GM12878 (cell line): ENCODE measurements around the gene NAV3. TPM values are rescaled to one million over a fixed set of nuclear protein-coding genes. Genes with fewer than 3 reads are reported as not detected.

Experiments used
- ATAC-seq: fragments of 200-7000 bp; cut with Tn5 transposase; 3 replicates; pipeline ENCODE4 v1.9.1; 2020; ENCODE audit warnings: mild to moderate bottlenecking, moderate library complexity
- BruUV-seq: library from RNA; stranded (reverse); fragments of 400-500 nt; replicated peaks from 2 replicates; lab custom pipeline; 2021; lab: Mats Ljungman, UMichigan
- CTCF ChIA-PET: fragments of 300-600 bp; sonication (Branson Sonifier 250); formaldehyde crosslinking; extraction: SDS; loops from one replicate; lab custom pipeline; 2021; ENCODE audit warnings: inconsistent platforms; lab: Yijun Ruan, JAX
- POLR2A ChIA-PET: fragments of 350-600 bp; formaldehyde crosslinking; extraction: SDS; loops from one replicate; lab custom pipeline; 2021; ENCODE audit warnings: inconsistent platforms; lab: Charles Lee
- RAD21 ChIA-PET: fragments of 300-600 bp; sonication (Branson Sonifier 250); formaldehyde crosslinking; loops from one replicate; lab custom pipeline; 2023; ENCODE audit warnings: antibody characterized with exemption; ENCODE audit not compliant: unreplicated experiment; lab: Charles Lee
- SMC1A ChIA-PET: fragments of 300-600 bp; sonication (Branson Sonifier 250); formaldehyde crosslinking; loops from one replicate; lab custom pipeline; 2023; ENCODE audit not compliant: unreplicated experiment, uncharacterized antibody; lab: Charles Lee
- DNase-seq: peaks from one replicate; pipeline ENCODE4 v3.0.0-alpha.2; 2011; ENCODE audit warnings: low read depth, low spot score
- FAIRE-seq: peaks from 3 replicates; lab custom pipeline; 2011; peaks lifted over from hg19 to GRCh38; lab: Jason Lieb, UNC
- H2AFZ ChIP-seq: 2 replicates; pipeline ENCODE4 v1.6.0; 2011; ENCODE audit warnings: low read depth, low read length, control low read depth; ENCODE audit not compliant: control insufficient read depth
- H3K27ac ChIP-seq: 2 replicates; pipeline ENCODE4 v1.5.1; 2011; ENCODE audit warnings: control low read depth; ENCODE audit not compliant: control insufficient read depth, insufficient read depth
- H3K27me3 ChIP-seq, 2 experiments: replicated peaks in 1 of 2; 2 replicates each; pipeline versions ENCODE4 v1.6.0 to v1.6.1; 2011; ENCODE audit warnings: low read length in 1 of 2; ENCODE audit not compliant: control insufficient read depth in 2 of 2, insufficient read depth in 2 of 2
- H3K36me3 ChIP-seq, 2 experiments: 2 replicates each; pipeline ENCODE4 v1.5.1; 2011; ENCODE audit warnings: low read length in 1 of 2; ENCODE audit not compliant: control insufficient read depth in 2 of 2, insufficient read depth in 2 of 2
- H3K4me1 ChIP-seq: 2 replicates; pipeline ENCODE4 v1.6.1; 2011; ENCODE audit warnings: mild to moderate bottlenecking, low read length, moderate library complexity, mixed read lengths; ENCODE audit not compliant: control insufficient read depth, insufficient read depth
- H3K4me2 ChIP-seq: 2 replicates; pipeline ENCODE4 v1.6.0; 2011; ENCODE audit warnings: control low read depth; ENCODE audit not compliant: control insufficient read depth, insufficient read depth
- H3K4me3 ChIP-seq: fragments of 200-600 bp; sonication (generic); 2 replicates; pipeline ENCODE4 v1.5.1; 2016
- H3K79me2 ChIP-seq: 2 replicates; pipeline ENCODE4 v1.6.0; 2011; ENCODE audit warnings: low read length; ENCODE audit not compliant: control insufficient read depth, insufficient read depth
- H3K9ac ChIP-seq: 2 replicates; pipeline ENCODE4 v1.8.0; 2011; ENCODE audit warnings: low read length, control low read depth, mixed read lengths; ENCODE audit not compliant: control insufficient read depth, insufficient read depth
- H3K9me3 ChIP-seq: replicated peaks from 3 replicates; pipeline ENCODE4 v1.5.1; 2011; ENCODE audit warnings: mild to moderate bottlenecking, low read length; ENCODE audit not compliant: control insufficient read depth, insufficient read depth
- H4K20me1 ChIP-seq: 2 replicates; pipeline ENCODE4 v1.6.0; 2011; ENCODE audit not compliant: control insufficient read depth, insufficient read depth
- ATF7 ChIP-seq: fragments of 450-650 bp; IDR thresholded peaks from 2 replicates; pipeline ENCODE4 v1.6.1; 2016; ENCODE audit warnings: low read depth, mild to moderate bottlenecking
- BHLHE40 ChIP-seq, 2 experiments: fragments of 450-650 bp in 1 of 2; IDR thresholded peaks; 2 replicates each; pipeline ENCODE4 v1.6.1; 2011 to 2017; ENCODE audit warnings: low read depth in 2 of 2, borderline replicate concordance in 1 of 2, improper control_type of control experiment in 1 of 2, low read length in 1 of 2, mild to moderate bottlenecking in 1 of 2
- ESRRA ChIP-seq: IDR thresholded peaks from 2 replicates; pipeline ENCODE4 v1.6.1; 2012; ENCODE audit warnings: mild to moderate bottlenecking, low read length, improper control_type of control experiment
- HCFC1 ChIP-seq: fragments of 150-350 bp; IDR thresholded peaks from 2 replicates; pipeline ENCODE4 v1.6.1; 2014; ENCODE audit warnings: low read length
- MLLT1 ChIP-seq: fragments of 450-650 bp; IDR thresholded peaks from 2 replicates; pipeline ENCODE4 v1.6.1; 2016; ENCODE audit warnings: mild to moderate bottlenecking
- NBN ChIP-seq: fragments of 450-650 bp; IDR thresholded peaks from 2 replicates; pipeline ENCODE4 v1.6.1; 2016
- NR2F1 ChIP-seq: fragments of 450-650 bp; conservative IDR thresholded peaks from 2 replicates; pipeline ENCODE4 v1.6.1; 2017; ENCODE audit warnings: mild to moderate bottlenecking
- RB1 ChIP-seq: fragments of 450-650 bp; formaldehyde crosslinking; IDR thresholded peaks from 2 replicates; pipeline ENCODE4 v1.6.1; 2017; ENCODE audit warnings: mild to moderate bottlenecking, borderline replicate concordance
- RELA ChIP-seq: fragments of 450-650 bp; IDR thresholded peaks from 2 replicates; pipeline ENCODE4 v1.8.0; 2014; ENCODE audit warnings: borderline replicate concordance; ENCODE audit not compliant: partially characterized antibody
- RUNX3 ChIP-seq: IDR thresholded peaks from 2 replicates; pipeline ENCODE4 v1.6.1; 2012; ENCODE audit warnings: low read length, inconsistent platforms
- SREBF1 ChIP-seq: IDR thresholded peaks from 2 replicates; pipeline ENCODE4 v1.6.1; 2012; ENCODE audit warnings: mild to moderate bottlenecking, low read length
- STAT3 ChIP-seq: IDR thresholded peaks from 2 replicates; pipeline ENCODE4 v1.6.1; 2011; ENCODE audit warnings: low read depth, low read length, improper control_type of control experiment
- TCF3 ChIP-seq: IDR thresholded peaks from 2 replicates; pipeline ENCODE4 v1.6.1; 2012; ENCODE audit warnings: low read depth, mild to moderate bottlenecking, low read length, borderline replicate concordance; ENCODE audit not compliant: insufficient read depth
- ZBED1 ChIP-seq: IDR thresholded peaks from 2 replicates; pipeline ENCODE4 v1.6.1; 2016; ENCODE audit warnings: borderline replicate concordance
- ZNF384 ChIP-seq: IDR thresholded peaks from 2 replicates; pipeline ENCODE4 v1.6.1; 2012; ENCODE audit warnings: low read depth, mild to moderate bottlenecking, low read length, improper control_type of control experiment, borderline replicate concordance
- WGBS: methylation state at CpG from one replicate; pipeline ENCODE4 v1.1.6; 2016; ENCODE audit warnings: low lambda C conversion rate; ENCODE audit not compliant: insufficient replicate concordance, insufficient coverage; ENCODE audit errors: missing lambda C conversion rate; 5-methylcytosine and 5-hydroxymethylcytosine counted together
- in situ Hi-C: fragments of 300-500 bp; cut with MboI; formaldehyde crosslinking; loops from 9 replicates; pipeline ENCODE4 v1.14.3; 2018; ENCODE audit warnings: mixed read lengths
- intact Hi-C: fragments of 100-400 bp; cut with micrococcal nuclease; formaldehyde crosslinking; loops from one replicate; pipeline ENCODE4 v1.14.2; 2022; ENCODE audit not compliant: unreplicated experiment
- polyA plus RNA-seq, 11 experiments: library from polyadenylated mRNA; depleted of rRNA in 4 of 11; unstranded in 6 of 11; stranded (reverse) in 5 of 11; fragments of >200 nt; fragmentation: Nextera tagmentation in 4 of 11; fragmentation: Illumina TruSeq in 1 of 11; extraction: Ambion mirVana in 4 of 11; extraction: Trizol in 1 of 11; gene quantifications; 1 replicate in 1 of 11; 2 replicates in 10 of 11; pipeline versions ENCODE4 v1.2.1 to v1.2.3, GENCODE V29; 2011 to 2016; ENCODE audit warnings: inconsistent platforms in 2 of 11, missing spikeins in 2 of 11, low read depth in 1 of 11
- total RNA-seq, 4 experiments: library from RNA; depleted of rRNA in 3 of 4; stranded (reverse); fragments of >200 nt in 3 of 4; fragmentation: Illumina TruSeq in 1 of 4; extraction: Trizol in 1 of 4; gene quantifications; 2 replicates each; pipeline versions ENCODE4 v1.2.1 to v1.2.3, GENCODE V29; 2013 to 2021
- TF ChIP-seq, protein P1 (sequence below): fragments of 450-650 bp; IDR thresholded peaks from 2 replicates; pipeline ENCODE4 v1.6.1; 2017; ENCODE audit warnings: antibody characterized with exemption, mild to moderate bottlenecking, moderate library complexity
- TF ChIP-seq, protein P2 (sequence below): fragments of 450-650 bp; IDR thresholded peaks from 2 replicates; pipeline ENCODE4 v1.6.1; 2017; ENCODE audit warnings: mild to moderate bottlenecking, low read depth, inconsistent platforms; ENCODE audit not compliant: poor library complexity, severe bottlenecking

NAV3 gene
- total and polyA plus RNA-seq, 10 of the 15 experiments (the other 5 are each of a cell fraction or from before 2014, with no cell fraction given) = 0.05 to 0.51 (median 0.22) TPM; not detected in 1

DNA sequence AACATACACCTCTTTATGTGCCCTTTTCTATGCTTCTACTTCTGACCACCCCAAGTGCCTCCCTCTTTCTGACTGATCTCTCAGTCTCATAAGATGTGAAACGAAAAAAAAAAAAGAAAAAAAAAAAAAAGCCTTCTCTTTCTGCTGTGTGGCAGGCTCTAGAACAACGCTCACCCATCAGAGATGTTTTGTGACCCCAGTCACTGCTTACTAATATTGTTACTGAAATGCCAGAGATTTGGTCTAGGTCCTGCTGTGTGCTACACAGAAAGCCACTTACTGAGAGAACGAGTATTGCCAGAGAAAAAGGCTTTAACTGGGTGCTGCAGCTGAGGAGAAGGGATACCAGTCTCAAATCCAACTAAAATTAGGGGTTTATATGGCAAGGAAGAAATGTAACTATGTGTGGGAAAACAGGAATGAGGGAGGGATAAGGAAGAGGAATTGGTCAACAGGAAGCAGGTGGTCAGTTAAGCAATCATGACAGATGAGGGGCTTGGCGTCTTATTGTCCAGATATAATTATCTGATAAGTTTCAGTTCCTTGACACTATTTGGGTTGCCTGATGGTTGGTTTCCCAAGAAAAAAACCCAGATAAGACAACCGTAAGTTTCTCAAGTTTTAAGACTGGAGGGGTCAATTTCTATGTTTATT is 149.0 kb downstream of the NAV3 start:
- FAIRE-seq = peak; percentile 31
- Histone ChIP-seq H3K79me2 (no peaks in the 10 kb centered on the region), H3K27ac (no peak overlapping the region), H3K4me2 (no peak overlapping the region), H3K4me1 (no peaks in the 10 kb centered on the region), H3K9ac (no peak overlapping the region), H3K4me3 (no peak overlapping the region), H4K20me1 (no peaks in the 10 kb centered on the region), H3K9me3 (no peaks in the 10 kb centered on the region), H2AFZ (no peak overlapping the region), H3K36me3 (no peaks in the 10 kb centered on the region), H3K27me3 (no peaks in the 10 kb centered on the region)
- TF ChIP-seq NR2F1 (no peak), BHLHE40 (IDR thresholded peaks at IDR 0.05; ENCODE audit: borderline replicate concordance in 1 of 2, low read depth in 2 of 2, low read length in 1 of 2) (no peak), TCF3 (no peak), SREBF1 (no peak), ESRRA (no peak), ZNF384 (no peak), RUNX3 (no peak), RELA (no peak), ATF7 (no peak), RB1 (no peak), ZBED1 (no peak), STAT3 (no peak), MLLT1 (no peak), NBN (no peak), HCFC1 (no peak)
- TF ChIP-seq, protein P1, sequence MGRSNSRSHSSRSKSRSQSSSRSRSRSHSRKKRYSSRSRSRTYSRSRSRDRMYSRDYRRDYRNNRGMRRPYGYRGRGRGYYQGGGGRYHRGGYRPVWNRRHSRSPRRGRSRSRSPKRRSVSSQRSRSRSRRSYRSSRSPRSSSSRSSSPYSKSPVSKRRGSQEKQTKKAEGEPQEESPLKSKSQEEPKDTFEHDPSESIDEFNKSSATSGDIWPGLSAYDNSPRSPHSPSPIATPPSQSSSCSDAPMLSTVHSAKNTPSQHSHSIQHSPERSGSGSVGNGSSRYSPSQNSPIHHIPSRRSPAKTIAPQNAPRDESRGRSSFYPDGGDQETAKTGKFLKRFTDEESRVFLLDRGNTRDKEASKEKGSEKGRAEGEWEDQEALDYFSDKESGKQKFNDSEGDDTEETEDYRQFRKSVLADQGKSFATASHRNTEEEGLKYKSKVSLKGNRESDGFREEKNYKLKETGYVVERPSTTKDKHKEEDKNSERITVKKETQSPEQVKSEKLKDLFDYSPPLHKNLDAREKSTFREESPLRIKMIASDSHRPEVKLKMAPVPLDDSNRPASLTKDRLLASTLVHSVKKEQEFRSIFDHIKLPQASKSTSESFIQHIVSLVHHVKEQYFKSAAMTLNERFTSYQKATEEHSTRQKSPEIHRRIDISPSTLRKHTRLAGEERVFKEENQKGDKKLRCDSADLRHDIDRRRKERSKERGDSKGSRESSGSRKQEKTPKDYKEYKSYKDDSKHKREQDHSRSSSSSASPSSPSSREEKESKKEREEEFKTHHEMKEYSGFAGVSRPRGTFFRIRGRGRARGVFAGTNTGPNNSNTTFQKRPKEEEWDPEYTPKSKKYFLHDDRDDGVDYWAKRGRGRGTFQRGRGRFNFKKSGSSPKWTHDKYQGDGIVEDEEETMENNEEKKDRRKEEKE = no peak
- TF ChIP-seq, protein P2, sequence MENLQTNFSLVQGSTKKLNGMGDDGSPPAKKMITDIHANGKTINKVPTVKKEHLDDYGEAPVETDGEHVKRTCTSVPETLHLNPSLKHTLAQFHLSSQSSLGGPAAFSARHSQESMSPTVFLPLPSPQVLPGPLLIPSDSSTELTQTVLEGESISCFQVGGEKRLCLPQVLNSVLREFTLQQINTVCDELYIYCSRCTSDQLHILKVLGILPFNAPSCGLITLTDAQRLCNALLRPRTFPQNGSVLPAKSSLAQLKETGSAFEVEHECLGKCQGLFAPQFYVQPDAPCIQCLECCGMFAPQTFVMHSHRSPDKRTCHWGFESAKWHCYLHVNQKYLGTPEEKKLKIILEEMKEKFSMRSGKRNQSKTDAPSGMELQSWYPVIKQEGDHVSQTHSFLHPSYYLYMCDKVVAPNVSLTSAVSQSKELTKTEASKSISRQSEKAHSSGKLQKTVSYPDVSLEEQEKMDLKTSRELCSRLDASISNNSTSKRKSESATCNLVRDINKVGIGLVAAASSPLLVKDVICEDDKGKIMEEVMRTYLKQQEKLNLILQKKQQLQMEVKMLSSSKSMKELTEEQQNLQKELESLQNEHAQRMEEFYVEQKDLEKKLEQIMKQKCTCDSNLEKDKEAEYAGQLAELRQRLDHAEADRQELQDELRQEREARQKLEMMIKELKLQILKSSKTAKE = no peak
- in situ Hi-C loops = no loop called here
- ChIA-PET SMC1A (no interaction called here), POLR2A (no interaction called here), CTCF (no interaction called here), RAD21 (no interaction called here)
- peak; percentile 54 for ATAC-seq
- no TSS peak for BruUV-seq
- intact Hi-C loops = no loop called here
- no peak for DNase-seq
- WGBS = 13% methylated on average over 5 of the region's 5 CpGs
